ELF-1 (cell line): ENCODE data around the gene CORO2B.
A peak's percentile ranks its signal among the peaks of the same experiment; 100 is the strongest.
"Not testable (repeated sequence)": the region's sequence is repeated elsewhere in the genome, so short reads cannot be mapped to it uniquely, and the experiment has no call there.

Source experiments
- DNase-seq: peaks from one replicate; pipeline ENCODE4 v3.0.0-alpha.2; 2016; ENCODE audit warnings: low read depth, low spot score

Gene CORO2B

DNA sequence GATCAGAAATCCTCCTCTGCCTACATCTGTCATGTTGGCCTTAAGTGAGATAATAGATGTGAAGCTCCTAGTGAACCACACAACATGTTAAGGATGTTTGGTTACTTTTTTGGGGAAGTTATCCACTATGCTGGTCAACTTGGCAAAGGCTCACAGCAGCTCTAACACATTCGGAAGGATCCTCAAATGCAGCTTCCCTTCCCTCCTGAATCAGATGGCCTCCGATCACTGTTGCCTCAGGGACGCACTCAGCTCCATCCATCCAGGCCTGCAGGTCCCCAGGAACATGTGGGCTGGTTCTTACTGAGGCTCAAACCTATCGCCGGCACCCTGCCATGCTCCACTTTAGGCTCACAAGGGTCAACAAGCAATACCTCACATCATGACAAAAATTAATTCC, 67.9 kb downstream of the CORO2B start:
- no peak for DNase-seq

- DNase-seq: not testable (repeated sequence)
These were observed 68.6 kb downstream of the CORO2B start for GRCh38 chr15:68647361-68647760.

GRCh38 chr15:68650901-68651709, 72.3 kb downstream of the CORO2B start:
- peak; percentile 92 for DNase-seq

DNA sequence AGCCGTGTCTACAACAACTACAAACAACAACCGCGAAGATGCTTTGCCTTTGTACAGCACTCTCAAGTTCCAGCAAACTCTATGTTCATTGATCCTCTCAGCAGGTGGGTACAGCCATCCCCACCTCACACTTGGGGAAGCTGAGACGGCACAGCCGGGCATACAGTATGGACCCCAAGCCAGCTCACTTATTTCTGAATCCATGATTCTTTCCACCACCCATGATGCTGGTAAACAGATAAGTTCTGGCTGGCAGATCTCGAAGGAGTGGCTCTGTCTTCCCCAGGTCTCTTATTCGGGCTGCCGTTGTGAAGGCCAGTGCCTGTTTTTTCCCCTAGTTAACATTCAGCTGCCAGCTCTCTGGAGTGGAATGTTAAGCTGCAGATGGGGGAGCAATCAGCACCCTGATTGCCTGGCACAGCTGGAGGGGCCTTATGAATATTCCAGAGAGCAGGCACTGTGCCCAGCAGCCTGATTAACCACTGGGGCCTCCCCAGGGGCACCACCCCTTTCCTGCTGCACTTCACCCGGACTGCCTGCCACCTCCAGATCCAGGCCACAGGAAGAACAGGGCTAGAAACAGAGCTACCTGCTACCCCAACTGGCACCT, 73.2 kb downstream of the CORO2B start:
- DNase-seq: no peak

GRCh38 chr15:68653031-68653635, 74.3 kb downstream of the CORO2B start:
- no peak for DNase-seq

- DNase-seq: no peak
These were observed 75.0 kb downstream of the CORO2B start for GRCh38 chr15:68653801-68654200.

GRCh38 chr15:68654786-68655560, 76.2 kb downstream of the CORO2B start:
- no peak for DNase-seq

- no peak for DNase-seq
These were observed 77.1 kb downstream of the CORO2B start for GRCh38 chr15:68655686-68656437.

- DNase-seq: no peak
These were observed 77.6 kb downstream of the CORO2B start for GRCh38 chr15:68656438-68656739.

DNA sequence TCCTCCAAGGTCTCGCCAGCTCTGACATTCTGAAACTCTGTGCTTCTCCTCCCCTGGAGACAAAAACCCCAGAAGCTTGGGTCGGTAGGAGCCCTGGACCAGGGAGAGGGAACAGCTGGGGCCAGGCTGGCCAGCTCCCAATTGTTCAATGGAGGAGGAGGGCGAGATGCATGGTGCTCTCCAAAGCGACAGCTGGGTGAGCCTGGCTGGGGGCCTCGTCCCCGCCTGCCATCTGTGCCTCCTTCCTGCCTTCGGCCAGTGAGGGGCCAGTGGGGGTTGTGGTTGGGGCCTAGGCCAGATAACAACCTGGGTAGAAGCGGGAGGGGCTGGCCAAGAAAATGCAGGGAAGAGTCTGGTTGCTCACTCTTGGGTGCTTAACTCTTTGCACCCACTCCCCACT, 79.4 kb downstream of the CORO2B start:
- DNase-seq: no peak

DNA sequence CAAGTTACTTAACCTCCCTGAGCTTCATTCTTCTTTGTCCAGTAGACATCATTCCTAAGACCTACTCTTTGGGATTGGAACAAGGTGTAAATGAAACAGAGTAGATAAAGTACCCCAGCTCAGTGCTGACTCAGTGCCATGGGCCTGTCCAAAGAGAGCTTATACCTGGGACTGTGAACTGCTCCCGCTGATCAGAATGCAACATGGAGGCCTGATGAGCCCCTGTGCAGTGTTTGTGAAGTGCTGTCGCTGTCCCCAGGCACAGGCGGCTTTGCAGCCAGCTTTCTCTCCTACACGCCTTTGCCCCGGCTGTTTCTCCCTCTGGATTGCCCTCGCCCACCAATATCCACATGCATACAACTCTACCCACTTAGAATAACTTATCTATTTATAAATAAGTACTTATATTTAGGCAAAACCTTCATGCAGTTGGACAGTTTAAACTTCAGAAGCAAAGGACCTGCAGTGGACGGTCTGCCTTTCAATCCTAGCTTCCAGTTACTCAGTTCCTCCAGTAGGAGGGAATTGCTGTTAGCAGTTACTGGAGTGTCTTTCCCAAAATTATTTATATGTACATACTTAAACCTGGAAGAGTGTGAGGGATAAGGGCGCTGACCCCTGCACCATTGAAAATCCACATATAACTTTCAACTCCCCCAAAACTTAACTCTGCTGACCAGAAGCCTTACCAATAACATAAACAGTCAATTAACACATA, 80.0 kb downstream of the CORO2B start:
- no peak for DNase-seq

GRCh38 chr15:68663526-68663925, 84.7 kb downstream of the CORO2B start:
- DNase-seq: no peak

- no peak for DNase-seq
These were observed 87.5 kb downstream of the CORO2B start for GRCh38 chr15:68666120-68666811.

- DNase-seq: no peak
These were observed 88.1 kb downstream of the CORO2B start for GRCh38 chr15:68666812-68667450.

GRCh38 chr15:68667800-68668625, 89.2 kb downstream of the CORO2B start:
- DNase-seq: no peak

- DNase-seq: no peak
These were observed 90.3 kb downstream of the CORO2B start for GRCh38 chr15:68668926-68669600.

DNA sequence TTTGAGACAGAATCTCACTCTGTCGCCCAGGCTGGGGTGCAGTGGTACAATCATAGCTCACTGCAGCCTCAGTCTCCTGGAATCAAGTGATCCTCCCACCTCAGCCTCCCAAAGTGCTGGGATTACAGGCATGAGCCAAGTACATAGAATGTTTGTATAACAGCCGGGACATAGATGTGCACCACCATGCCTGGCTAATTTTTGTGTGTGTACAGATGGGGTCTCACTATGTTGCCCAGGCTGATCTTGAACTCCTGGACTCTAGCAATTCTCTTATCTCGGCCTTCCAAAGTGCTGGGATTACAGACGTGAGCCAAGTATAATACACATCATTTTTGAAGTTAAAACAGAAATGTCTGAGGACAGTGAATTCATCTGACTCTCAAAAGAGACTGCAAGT, 93.5 kb downstream of the CORO2B start:
- no peak for DNase-seq

- DNase-seq: peak; percentile 42
These were observed 94.0 kb downstream of the CORO2B start for GRCh38 chr15:68672781-68673205.
